Measurements from ENCODE around the gene LAMB1.

GRCh38 chr7:107936312-107936711 is 66.6 kb downstream of the LAMB1 start:
- TF ChIP-seq CTCF (IDR thresholded peaks at IDR 0.05; ENCODE audit: poor library complexity) (no peak), EZH2 (IDR thresholded peaks at IDR 0.05; ENCODE audit: borderline replicate concordance) (no peak), EZH2phosphoT487 (IDR thresholded peaks at IDR 0.05; ENCODE audit: low read depth, severe bottlenecking, unreplicated experiment) (no peak)
